Medulla oblongata (tissue), 1 donor: ENCODE results near the gene SLC16A7.
"Not testable (repeated sequence)": the region's sequence is repeated elsewhere in the genome, so short reads cannot be mapped to it uniquely, and the experiment has no call there.

Experiments
- DNase-seq: peaks from one replicate; pipeline ENCODE4 v3.0.0-alpha.2; 2015; ENCODE audit errors: extremely low spot score

SLC16A7 gene

GRCh38 chr12:59736359-59736758, 140.5 kb downstream of the SLC16A7 start:
- no peak for DNase-seq

- DNase-seq: no peak
These were observed 141.0 kb downstream of the SLC16A7 start for GRCh38 chr12:59736786-59737185.

- DNase-seq: no peak
These were observed 142.1 kb downstream of the SLC16A7 start for GRCh38 chr12:59737725-59738463.

- DNase-seq: no peak
These were observed 147.0 kb downstream of the SLC16A7 start for GRCh38 chr12:59742841-59743240.

- DNase-seq: no peak
These were observed 148.7 kb downstream of the SLC16A7 start for GRCh38 chr12:59744564-59744963.

- not testable (repeated sequence) for DNase-seq
These were observed 155.3 kb downstream of the SLC16A7 start for GRCh38 chr12:59751091-59751490.

GRCh38 chr12:59761542-59761941, 165.7 kb downstream of the SLC16A7 start:
- DNase-seq: no peak

- no peak for DNase-seq
These were observed 168.0 kb downstream of the SLC16A7 start for GRCh38 chr12:59763835-59764234.

- DNase-seq: no peak
These were observed 172.2 kb downstream of the SLC16A7 start for GRCh38 chr12:59768031-59768430.

GRCh38 chr12:59780605-59781135, 184.8 kb downstream of the SLC16A7 start:
- DNase-seq: peak; percentile 70

- DNase-seq: no peak
These were observed 191.8 kb downstream of the SLC16A7 start for GRCh38 chr12:59787610-59788009.

GRCh38 chr12:59792647-59793046, 196.8 kb downstream of the SLC16A7 start:
- no peak for DNase-seq

- no peak for DNase-seq
These were observed 207.9 kb downstream of the SLC16A7 start for GRCh38 chr12:59803735-59804134.

GRCh38 chr12:59808317-59808910, 212.6 kb downstream of the SLC16A7 start:
- peak; percentile 55 for DNase-seq

- DNase-seq: no peak
These were observed 216.2 kb downstream of the SLC16A7 start for GRCh38 chr12:59811991-59812390.

GRCh38 chr12:59812716-59813115, 216.9 kb downstream of the SLC16A7 start:
- no peak for DNase-seq

- no peak for DNase-seq
These were observed 224.8 kb downstream of the SLC16A7 start for GRCh38 chr12:59820594-59821011.

- no peak for DNase-seq
These were observed 227.7 kb downstream of the SLC16A7 start for GRCh38 chr12:59823567-59823966.

- no peak for DNase-seq
These were observed 231.9 kb downstream of the SLC16A7 start for GRCh38 chr12:59827767-59828166.

- no peak for DNase-seq
These were observed 232.7 kb downstream of the SLC16A7 start for GRCh38 chr12:59828521-59828920.

GRCh38 chr12:59833408-59833807, 237.6 kb downstream of the SLC16A7 start:
- no peak for DNase-seq

- peak; percentile 32 for DNase-seq
These were observed 239.0 kb downstream of the SLC16A7 start for GRCh38 chr12:59834659-59835474.
